Hematopoietic multipotent progenitor cell treated with erythropoietin and hydrocortisone succinate and interleukin-3 and kit ligand, for 17 days (in vitro differentiated cells): Measurements from ENCODE around the gene NDOR1.

Source experiments
- DNase-seq: peaks from one replicate; pipeline ENCODE4 v3.0.0-alpha.2; 2015; ENCODE audit warnings: low spot score

NDOR1 gene

GRCh38 chr9:137205126-137206069 is at the start of gene NDOR1, which contains the start of gene TMEM203:
TSS of gene NDOR1 (plus strand) at chr9:137205700. CDS start at chr9:137205778, 78 bp downstream.
TSS of gene TMEM203 (minus strand) at chr9:137205648. CDS start at chr9:137205414, 234 bp downstream.
- DNase-seq = peak; percentile 93

DNA sequence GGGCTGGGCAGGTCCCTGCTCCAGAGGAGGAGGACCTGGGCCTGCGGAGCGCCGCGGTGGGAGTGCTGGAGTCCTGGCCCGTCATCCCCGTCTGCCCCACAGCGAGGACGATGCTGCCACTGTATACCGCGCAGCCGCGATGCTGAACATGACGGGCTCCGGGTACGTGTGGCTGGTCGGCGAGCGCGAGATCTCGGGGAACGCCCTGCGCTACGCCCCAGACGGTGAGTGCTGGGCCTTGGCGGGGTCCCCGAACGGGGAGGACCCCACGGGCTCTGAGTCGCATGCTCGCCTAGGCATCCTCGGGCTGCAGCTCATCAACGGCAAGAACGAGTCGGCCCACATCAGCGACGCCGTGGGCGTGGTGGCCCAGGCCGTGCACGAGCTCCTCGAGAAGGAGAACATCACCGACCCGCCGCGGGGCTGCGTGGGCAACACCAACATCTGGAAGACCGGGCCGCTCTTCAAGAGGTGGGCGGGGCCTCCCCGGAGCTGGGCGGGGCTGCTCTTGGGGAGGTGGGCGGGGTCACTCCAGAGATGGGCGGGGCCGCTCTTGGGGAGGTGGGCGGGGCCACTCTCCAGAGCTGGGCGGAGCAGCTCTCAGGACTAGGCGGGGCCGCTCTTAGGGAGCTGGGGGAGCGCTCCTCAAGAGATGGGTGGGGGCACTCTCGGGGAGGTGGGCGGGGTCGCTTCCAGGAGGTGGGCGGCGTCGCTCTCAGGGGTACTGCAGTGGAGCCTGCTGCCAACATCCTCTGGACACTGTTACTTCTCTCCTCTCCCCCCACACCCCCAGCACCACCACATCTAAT is 48.7 kb upstream of the NDOR1 start:
- peak; percentile 86 for DNase-seq

DNA sequence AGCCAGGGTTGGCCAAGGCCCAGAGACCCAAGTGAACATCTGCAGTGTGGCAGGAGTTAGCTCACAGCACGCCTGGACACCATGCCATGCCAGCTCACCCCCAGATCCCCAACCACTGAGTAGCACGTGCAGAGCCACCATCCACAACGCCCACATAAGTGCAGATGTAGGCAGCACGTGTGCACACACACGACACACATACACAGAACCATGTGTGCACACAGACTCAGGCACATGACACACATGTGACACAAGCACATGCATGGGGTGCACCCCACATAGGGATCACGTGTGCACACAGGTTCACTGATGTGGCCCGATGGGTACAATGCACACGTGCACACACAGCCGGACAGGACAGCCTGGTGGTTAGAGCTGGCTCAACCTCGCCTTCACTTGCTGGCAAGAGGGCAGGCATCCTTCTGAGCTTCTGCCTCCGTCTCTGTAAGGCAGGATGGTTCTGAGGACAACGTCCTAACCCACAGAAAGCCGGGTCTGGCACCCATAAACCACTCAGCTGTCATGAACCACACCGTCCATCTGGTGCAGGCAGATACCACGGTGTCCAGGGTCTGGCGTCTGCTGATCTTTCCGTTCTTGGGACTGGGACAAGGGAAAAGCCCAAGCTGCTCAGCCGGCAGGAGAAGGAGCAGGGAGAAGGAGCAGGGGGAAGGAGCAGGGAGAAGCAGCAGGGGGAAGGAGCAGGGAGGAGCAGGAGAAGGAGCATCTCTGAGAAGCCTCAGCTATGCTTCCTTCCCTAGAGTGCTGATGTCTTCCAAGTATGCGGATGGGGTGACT is 47.7 kb upstream of the NDOR1 start:
- no peak for DNase-seq

GRCh38 chr9:137158625-137159024 is 46.9 kb upstream of the NDOR1 start:
- DNase-seq = no peak

- no peak for DNase-seq
Measured at GRCh38 chr9:137159105-137160053, 46.1 kb upstream of the NDOR1 start.

- no peak for DNase-seq
Measured at GRCh38 chr9:137160054-137160425, 45.5 kb upstream of the NDOR1 start.

GRCh38 chr9:137160716-137161557 is 44.6 kb upstream of the NDOR1 start:
- no peak for DNase-seq

DNA sequence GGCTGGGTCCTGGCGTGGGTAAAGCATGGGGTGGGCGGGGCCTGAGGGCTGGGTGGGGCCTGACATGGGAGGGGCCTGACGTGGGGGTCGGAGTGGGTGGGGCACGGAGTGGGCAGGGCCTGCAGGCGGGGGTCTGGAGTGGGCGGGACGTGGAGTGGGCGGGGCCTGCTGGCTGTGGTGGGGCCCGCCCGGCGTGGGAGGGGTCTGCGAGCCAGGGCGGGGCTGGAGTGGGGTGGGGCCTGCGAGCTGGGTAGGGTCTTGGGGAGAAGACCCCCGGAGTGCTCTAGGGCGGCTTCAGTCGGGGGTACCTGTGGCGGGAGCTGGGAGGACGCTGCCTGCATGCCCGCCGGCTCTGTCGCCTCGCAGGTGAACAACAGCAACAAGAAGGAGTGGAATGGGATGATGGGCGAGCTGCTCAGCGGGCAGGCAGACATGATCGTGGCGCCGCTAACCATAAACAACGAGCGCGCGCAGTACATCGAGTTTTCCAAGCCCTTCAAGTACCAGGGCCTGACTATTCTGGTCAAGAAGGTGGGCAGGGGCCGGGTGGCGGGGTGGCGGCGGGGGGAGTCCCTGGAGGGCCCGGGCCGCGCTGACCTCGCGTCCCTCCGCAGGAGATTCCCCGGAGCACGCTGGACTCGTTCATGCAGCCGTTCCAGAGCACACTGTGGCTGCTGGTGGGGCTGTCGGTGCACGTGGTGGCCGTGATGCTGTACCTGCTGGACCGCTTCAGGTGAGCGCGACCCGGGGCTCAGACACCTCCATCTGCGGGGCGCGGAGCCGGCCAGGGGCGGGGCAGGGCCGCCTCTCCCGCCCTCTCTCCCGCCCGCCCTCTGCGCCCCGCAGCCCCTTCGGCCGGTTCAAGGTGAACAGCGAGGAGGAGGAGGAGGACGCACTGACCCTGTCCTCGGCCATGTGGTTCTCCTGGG is 43.7 kb upstream of the NDOR1 start:
- peak; percentile 38 for DNase-seq

DNA sequence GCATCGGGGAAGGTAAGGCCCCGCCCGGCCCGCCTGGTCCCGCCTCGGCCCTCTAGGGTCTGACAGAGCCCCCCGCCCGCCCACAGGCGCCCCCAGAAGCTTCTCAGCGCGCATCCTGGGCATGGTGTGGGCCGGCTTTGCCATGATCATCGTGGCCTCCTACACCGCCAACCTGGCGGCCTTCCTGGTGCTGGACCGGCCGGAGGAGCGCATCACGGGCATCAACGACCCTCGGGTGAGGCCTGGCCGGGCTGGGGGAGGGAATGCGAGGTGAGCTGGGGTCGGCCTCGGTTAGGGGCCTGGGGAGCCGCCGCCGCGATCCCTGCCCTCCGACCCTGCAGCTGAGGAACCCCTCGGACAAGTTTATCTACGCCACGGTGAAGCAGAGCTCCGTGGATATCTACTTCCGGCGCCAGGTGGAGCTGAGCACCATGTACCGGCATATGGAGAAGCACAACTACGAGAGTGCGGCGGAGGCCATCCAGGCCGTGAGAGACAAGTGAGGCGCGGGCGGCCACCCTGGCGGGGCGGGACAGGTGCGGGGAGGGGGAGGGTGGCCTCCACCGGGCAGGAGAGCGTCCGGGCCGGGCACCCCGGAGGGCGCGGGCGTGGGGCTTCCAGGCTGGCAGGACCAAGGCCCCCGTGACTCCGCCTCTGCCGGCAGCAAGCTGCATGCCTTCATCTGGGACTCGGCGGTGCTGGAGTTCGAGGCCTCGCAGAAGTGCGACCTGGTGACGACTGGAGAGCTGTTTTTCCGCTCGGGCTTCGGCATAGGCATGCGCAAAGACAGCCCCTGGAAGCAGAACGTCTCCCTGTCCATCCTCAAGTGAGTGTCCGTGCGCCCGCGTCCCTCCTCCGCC is 42.8 kb upstream of the NDOR1 start:
- DNase-seq = peak; percentile 25

DNA sequence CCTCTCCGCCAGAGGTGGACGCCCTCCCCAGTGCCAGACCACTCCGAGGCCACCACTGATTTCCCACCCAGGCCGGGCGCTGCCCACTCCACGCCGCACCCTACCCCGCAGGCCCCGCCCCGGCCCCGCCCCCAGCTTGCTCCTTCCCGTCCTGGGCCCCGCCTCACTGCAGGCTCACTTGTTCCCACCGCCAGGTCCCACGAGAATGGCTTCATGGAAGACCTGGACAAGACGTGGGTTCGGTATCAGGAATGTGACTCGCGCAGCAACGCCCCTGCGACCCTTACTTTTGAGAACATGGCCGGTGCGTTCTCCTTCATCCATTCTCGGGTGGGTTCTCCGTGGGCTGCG is 42.2 kb upstream of the NDOR1 start:
- DNase-seq = no peak

DNA sequence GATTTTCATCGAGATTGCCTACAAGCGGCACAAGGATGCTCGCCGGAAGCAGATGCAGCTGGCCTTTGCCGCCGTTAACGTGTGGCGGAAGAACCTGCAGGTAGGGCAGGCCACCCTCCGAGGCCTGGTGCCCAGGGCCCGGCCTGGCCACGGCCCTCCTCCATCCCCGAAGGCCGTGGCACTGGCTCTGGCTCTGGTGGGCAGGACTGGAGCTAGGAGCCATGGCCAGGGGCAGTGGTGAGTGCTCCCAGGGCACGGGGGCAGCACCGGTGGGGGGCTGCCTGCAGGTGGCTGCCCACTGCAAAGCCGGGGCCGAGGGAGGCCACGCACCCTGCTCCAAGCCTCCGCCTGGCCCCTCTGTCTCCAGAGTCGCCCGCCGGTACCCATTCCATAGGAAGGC is 41.7 kb upstream of the NDOR1 start:
- DNase-seq = no peak

DNA sequence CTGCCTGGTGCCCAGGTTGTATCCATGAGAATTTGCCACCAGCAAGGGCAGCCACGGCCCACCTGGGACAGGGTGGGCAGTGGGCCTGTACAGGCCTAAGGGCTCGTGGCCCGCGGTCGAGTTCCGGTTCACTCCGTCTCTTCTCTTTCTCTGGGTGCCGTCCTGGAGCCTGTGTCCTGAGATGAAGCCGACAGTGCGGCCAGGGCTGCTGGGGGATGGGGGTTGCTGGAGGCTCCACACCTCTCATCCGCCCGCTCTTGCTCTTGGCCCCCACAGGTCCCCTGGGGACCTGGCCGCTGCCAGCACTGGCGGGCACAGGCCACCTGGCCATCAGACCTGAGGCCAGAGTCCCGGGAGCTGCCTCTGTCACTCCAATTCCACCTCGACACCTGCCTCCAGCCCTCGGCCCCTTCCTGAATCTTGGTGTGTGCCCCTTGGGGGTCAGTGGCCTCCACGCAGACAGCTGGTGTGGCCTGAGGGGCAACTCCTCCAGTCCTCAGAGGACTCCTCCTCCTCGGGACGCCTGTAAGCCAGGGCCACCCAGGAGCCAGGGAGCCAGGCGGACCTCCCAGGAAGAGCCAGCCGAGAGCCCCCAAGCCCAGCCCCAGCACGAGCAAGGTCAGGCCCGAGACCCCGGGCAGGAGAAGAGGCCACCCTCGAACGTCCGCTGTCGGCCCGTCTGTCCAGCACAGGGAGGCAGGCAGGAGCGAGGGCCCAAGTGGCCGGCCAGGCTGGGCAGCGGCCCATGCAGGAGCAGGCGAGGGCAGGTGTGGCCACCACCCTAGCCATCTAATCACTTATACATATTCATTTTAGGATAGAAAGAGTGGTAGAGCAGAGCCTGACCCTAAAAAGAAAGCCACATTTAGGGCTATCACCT is 40.9 kb upstream of the NDOR1 start:
- DNase-seq = no peak

- no peak for DNase-seq
Measured at GRCh38 chr9:137165250-137165836, 40.2 kb upstream of the NDOR1 start.

DNA sequence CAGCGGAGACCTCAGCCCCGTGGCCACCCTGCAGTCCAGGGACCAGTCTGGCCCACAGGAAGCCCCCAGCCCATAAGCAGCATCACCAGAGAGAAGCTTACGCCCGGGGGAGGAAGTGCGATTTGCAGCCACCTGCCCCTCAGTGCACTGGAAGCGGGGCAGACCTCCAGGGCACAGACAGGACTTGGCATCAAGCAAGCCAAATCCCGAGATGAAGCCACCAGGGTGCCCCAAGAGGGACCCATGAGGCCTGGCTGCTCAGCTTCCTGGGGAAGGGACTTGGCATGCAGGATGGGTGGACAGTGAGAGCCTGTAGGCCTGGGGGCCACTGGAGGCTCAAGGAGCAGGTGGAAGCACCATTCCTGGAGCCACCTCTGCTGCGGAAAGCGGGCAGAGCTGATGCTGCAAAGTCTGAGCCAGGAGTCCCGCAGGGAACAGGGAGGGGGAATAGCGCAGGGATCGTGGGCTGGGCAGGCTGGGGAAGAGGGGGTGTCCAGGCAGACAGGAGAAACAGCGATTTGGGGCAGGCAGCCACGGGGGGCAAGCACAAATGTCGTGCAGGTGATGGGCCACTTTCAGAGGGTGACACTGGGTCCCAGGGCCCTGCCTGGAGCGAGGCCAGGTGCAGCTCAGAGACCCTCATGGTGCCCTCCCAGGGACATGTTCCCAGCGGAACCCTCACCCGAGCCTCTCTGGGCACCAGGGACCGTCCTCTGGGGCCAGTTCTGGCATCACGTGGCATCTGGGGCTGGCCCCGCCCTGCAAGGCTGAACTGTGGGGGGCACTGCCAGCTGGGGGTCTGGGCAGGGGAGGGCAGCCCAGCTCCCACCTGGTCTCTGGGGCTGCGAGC is 38.9 kb upstream of the NDOR1 start:
- no peak for DNase-seq

DNA sequence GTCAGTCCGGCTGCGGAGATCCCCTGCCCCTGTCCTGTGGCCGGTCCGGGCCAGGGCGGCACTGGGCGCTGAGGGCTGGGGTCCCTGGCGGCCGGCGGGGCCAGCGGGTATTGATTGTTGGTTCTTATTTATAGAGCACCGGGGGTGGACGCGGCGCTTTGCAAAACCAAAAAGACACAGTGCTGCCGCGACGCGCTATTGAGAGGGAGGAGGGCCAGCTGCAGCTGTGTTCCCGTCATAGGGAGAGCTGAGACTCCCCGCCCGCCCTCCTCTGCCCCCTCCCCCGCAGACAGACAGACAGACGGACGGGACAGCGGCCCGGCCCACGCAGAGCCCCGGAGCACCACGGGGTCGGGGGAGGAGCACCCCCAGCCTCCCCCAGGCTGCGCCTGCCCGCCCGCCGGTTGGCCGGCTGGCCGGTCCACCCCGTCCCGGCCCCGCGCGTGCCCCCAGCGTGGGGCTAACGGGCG is 38.2 kb upstream of the NDOR1 start:
- no peak for DNase-seq
